SK-N-SH treated with all-trans-retinoic acid at 6 μM for 48 hours (cell line): Measurements from ENCODE around the gene ANKRD40CL.
"Not testable (repeated sequence)": the region's sequence is repeated elsewhere in the genome, so short reads cannot be mapped to it uniquely, and the experiment has no call there.

ENCODE experiments used
- ATAC-seq: fragments of 200-7000 bp; cut with Tn5 transposase; 3 replicates; pipeline ENCODE4 v1.9.1; 2020; ENCODE audit warnings: mild to moderate bottlenecking, moderate library complexity
- ARNTL ChIP-seq: fragments of 450-650 bp; formaldehyde crosslinking; IDR thresholded peaks from 2 replicates; pipeline ENCODE4 v1.5.0; 2020; ENCODE audit warnings: low read depth, mild to moderate bottlenecking, moderate library complexity, borderline replicate concordance
- BACH2 ChIP-seq: fragments of 250-450 bp; sonication (Bioruptor Pico); IDR thresholded peaks from 2 replicates; pipeline ENCODE4 v1.9.0; 2021; ENCODE audit warnings: mild to moderate bottlenecking, borderline replicate concordance
- CSDC2 ChIP-seq: fragments of 250-450 bp; sonication (Bioruptor Pico); IDR thresholded peaks from 2 replicates; pipeline ENCODE4 v1.5.0; 2020; ENCODE audit warnings: mild to moderate bottlenecking, moderate library complexity
- ESRRG ChIP-seq: fragments of 250-450 bp; sonication (Bioruptor Pico); IDR thresholded peaks from 2 replicates; pipeline ENCODE4 v1.6.1; 2021; ENCODE audit warnings: mild to moderate bottlenecking
- ISL1 ChIP-seq: fragments of 250-450 bp; sonication (Bioruptor Pico); IDR thresholded peaks from 2 replicates; pipeline ENCODE4 v2.1.2; 2022; ENCODE audit warnings: mild to moderate bottlenecking, moderate library complexity
- OSR1 ChIP-seq: fragments of 250-450 bp; sonication (Bioruptor Pico); IDR thresholded peaks from 2 replicates; pipeline ENCODE4 v1.8.0; 2022; ENCODE audit warnings: moderate library complexity, mild to moderate bottlenecking, inconsistent platforms
- PPARA ChIP-seq: fragments of 250-450 bp; sonication (Bioruptor Pico); IDR thresholded peaks from 2 replicates; pipeline ENCODE4 v1.5.0; 2020; ENCODE audit warnings: mild to moderate bottlenecking, borderline replicate concordance
- RARB ChIP-seq: fragments of 250-450 bp; sonication (Bioruptor Pico); IDR thresholded peaks from 2 replicates; pipeline ENCODE4 v1.8.0; 2021; ENCODE audit warnings: mild to moderate bottlenecking, moderate library complexity
- TCF4 ChIP-seq: fragments of 250-450 bp; sonication (Bioruptor Pico); IDR thresholded peaks from 2 replicates; pipeline ENCODE4 v1.8.0; 2021; ENCODE audit warnings: mild to moderate bottlenecking, moderate library complexity, borderline replicate concordance
- TOX ChIP-seq: fragments of 250-450 bp; sonication (Bioruptor Pico); IDR thresholded peaks from 2 replicates; pipeline ENCODE4 v1.8.0; 2021; ENCODE audit warnings: mild to moderate bottlenecking, moderate library complexity, borderline replicate concordance
- ZFP3 ChIP-seq: fragments of 250-450 bp; sonication (Bioruptor Pico); IDR thresholded peaks from 2 replicates; pipeline ENCODE4 v1.5.0; 2020; ENCODE audit warnings: mild to moderate bottlenecking, moderate library complexity
- ZNF565 ChIP-seq: fragments of 450-650 bp; formaldehyde crosslinking; conservative IDR thresholded peaks from 2 replicates; pipeline ENCODE4 v1.5.0; 2020; ENCODE audit warnings: low read depth, mild to moderate bottlenecking, moderate library complexity
- ZNF70 ChIP-seq: fragments of 450-650 bp; formaldehyde crosslinking; IDR thresholded peaks from 2 replicates; pipeline ENCODE4 v1.5.0; 2020; ENCODE audit warnings: mild to moderate bottlenecking, moderate library complexity
- ZNF8 ChIP-seq: fragments of 450-650 bp; formaldehyde crosslinking; IDR thresholded peaks from 2 replicates; pipeline ENCODE4 v1.5.0; 2020; ENCODE audit warnings: mild to moderate bottlenecking, moderate library complexity
- TF ChIP-seq, protein P1 (sequence below): fragments of 250-450 bp; sonication (Bioruptor Pico); IDR thresholded peaks from 2 replicates; pipeline ENCODE4 v1.8.0; 2020; ENCODE audit warnings: mild to moderate bottlenecking, moderate library complexity, borderline replicate concordance
- TF ChIP-seq, protein P2 (sequence below): fragments of 250-450 bp; sonication (Bioruptor Pico); IDR thresholded peaks from 2 replicates; pipeline ENCODE4 v1.5.1; 2020; ENCODE audit warnings: low read depth, mild to moderate bottlenecking, moderate library complexity
- TF ChIP-seq, protein P3 (sequence below): fragments of 250-450 bp; sonication (Bioruptor Pico); IDR thresholded peaks from 2 replicates; pipeline ENCODE4 v1.8.0; 2021; ENCODE audit warnings: low read depth, mild to moderate bottlenecking, moderate library complexity, borderline replicate concordance
- TF ChIP-seq, protein P4 (sequence below): fragments of 250-450 bp; sonication (Bioruptor Pico); IDR thresholded peaks from 2 replicates; pipeline ENCODE4 v1.5.1; 2021; ENCODE audit warnings: mild to moderate bottlenecking, moderate library complexity

Gene ANKRD40CL

DNA sequence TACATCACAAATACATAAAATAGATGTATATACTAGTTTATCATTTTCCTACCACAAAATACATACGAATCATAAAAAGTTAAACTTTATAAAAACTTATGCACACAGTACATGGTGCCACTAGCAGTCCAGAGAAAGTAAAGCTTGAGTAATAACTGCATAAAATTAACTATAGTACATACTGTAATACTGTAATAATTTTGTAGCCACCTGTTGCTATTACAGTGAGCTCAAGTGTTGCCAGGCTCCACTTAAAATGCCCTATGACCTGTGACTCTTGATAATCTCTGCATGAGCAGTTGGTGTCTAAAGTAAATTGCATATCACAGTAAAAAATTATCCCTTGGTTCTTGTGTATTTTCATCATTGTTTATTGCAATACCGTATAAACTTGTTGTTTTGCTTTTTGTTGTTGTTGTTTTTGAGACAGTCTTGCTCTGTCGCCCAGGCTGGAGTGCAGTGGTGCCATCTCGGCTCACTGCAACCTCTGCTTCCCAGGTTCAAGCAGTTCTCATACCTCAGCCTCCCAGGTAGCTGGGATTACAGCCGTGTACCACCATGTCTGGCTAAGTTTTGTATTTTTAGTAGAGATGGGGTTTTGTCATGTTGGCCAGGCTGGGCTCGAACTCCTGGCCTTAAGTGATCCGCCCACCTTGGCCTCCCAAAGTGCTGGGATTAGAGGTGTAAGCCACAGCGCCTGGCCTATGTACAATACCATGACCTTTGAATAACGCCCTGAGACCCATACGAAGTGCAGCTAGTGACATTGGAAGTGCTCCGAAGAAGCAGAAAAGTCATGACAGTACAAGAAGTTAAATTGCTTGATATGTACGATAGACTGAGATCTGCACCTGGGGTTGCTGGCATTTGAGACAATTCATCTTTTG, 41.3 kb downstream of the ANKRD40CL start:
- ATAC-seq = no peak
- TF ChIP-seq ZNF565 (CRISPR knock-in tag) (no peak), TOX (no peak), ZNF70 (CRISPR knock-in tag) (no peak), ARNTL (no peak), ESRRG (no peak)
- TF ChIP-seq, protein P1, sequence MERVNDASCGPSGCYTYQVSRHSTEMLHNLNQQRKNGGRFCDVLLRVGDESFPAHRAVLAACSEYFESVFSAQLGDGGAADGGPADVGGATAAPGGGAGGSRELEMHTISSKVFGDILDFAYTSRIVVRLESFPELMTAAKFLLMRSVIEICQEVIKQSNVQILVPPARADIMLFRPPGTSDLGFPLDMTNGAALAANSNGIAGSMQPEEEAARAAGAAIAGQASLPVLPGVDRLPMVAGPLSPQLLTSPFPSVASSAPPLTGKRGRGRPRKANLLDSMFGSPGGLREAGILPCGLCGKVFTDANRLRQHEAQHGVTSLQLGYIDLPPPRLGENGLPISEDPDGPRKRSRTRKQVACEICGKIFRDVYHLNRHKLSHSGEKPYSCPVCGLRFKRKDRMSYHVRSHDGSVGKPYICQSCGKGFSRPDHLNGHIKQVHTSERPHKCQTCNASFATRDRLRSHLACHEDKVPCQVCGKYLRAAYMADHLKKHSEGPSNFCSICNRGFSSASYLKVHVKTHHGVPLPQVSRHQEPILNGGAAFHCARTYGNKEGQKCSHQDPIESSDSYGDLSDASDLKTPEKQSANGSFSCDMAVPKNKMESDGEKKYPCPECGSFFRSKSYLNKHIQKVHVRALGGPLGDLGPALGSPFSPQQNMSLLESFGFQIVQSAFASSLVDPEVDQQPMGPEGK (CRISPR knock-in tag) = no peak
- TF ChIP-seq, protein P2, sequence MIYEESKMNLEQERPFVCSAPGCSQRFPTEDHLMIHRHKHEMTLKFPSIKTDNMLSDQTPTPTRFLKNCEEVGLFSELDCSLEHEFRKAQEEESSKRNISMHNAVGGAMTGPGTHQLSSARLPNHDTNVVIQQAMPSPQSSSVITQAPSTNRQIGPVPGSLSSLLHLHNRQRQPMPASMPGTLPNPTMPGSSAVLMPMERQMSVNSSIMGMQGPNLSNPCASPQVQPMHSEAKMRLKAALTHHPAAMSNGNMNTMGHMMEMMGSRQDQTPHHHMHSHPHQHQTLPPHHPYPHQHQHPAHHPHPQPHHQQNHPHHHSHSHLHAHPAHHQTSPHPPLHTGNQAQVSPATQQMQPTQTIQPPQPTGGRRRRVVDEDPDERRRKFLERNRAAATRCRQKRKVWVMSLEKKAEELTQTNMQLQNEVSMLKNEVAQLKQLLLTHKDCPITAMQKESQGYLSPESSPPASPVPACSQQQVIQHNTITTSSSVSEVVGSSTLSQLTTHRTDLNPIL = no peak
- TF ChIP-seq, all 23 proteins: peak for 0

DNA sequence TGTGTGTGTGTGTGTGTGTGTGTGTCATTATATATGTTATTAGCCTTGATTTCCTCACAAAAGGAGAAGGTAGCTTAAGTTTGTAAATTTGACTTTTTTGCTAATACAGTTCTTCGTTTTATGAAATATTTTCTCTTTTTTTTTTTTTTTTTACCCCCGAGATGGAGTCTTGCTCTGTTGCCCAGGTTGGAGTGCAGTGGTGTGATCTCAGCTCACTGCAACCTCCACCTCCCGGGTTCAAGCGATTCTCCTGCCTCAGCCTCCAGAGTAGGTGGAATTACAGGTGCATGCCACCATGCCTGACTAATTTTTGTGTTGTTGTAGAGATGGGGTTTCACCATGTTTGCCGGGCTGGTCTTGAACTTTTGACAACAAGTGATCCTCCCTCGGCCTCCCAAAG, 42.7 kb downstream of the ANKRD40CL start:
- not testable (repeated sequence) for ATAC-seq

DNA sequence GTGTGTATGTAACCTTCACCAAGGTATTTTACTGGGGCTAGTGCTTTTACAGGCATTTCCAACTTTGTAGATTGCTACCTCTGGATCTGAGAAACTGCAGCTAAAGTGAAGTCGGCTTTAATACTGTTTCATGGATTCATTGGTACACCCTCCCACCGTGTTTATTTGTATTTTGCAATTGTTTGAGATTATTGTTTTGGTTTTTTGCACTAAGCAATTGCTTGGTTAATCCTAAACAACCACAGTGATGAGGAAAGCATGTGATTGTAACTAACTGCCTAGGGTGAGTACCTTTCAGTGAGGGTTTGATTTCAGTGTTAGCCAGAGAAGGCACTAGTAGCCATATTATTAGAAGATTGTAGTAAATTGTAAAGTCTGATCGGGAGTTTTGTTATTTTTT, 44.6 kb downstream of the ANKRD40CL start:
- TF ChIP-seq PPARA (no peak), ESRRG (no peak), ISL1 (CRISPR knock-in tag) (no peak), OSR1 (CRISPR knock-in tag) (no peak), TOX (no peak), ZNF8 (CRISPR knock-in tag) (no peak), ARNTL (no peak), ZNF565 (CRISPR knock-in tag) (no peak), RARB (no peak), TCF4 (CRISPR knock-in tag) (no peak), ZFP3 (CRISPR knock-in tag) (no peak), BACH2 (CRISPR knock-in tag) (no peak), CSDC2 (CRISPR knock-in tag) (no peak)
- TF ChIP-seq, protein P1 (CRISPR knock-in tag) = no peak
- TF ChIP-seq, protein P3, sequence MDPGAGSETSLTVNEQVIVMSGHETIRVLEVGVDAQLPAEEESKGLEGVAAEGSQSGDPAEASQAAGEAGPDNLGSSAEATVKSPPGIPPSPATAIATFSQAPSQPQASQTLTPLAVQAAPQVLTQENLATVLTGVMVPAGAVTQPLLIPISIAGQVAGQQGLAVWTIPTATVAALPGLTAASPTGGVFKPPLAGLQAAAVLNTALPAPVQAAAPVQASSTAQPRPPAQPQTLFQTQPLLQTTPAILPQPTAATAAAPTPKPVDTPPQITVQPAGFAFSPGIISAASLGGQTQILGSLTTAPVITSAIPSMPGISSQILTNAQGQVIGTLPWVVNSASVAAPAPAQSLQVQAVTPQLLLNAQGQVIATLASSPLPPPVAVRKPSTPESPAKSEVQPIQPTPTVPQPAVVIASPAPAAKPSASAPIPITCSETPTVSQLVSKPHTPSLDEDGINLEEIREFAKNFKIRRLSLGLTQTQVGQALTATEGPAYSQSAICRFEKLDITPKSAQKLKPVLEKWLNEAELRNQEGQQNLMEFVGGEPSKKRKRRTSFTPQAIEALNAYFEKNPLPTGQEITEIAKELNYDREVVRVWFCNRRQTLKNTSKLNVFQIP = no peak
- TF ChIP-seq, protein P4, sequence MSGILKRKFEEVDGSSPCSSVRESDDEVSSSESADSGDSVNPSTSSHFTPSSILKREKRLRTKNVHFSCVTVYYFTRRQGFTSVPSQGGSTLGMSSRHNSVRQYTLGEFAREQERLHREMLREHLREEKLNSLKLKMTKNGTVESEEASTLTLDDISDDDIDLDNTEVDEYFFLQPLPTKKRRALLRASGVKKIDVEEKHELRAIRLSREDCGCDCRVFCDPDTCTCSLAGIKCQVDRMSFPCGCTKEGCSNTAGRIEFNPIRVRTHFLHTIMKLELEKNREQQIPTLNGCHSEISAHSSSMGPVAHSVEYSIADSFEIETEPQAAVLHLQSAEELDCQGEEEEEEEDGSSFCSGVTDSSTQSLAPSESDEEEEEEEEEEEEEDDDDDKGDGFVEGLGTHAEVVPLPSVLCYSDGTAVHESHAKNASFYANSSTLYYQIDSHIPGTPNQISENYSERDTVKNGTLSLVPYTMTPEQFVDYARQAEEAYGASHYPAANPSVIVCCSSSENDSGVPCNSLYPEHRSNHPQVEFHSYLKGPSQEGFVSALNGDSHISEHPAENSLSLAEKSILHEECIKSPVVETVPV (CRISPR knock-in tag) = no peak
- TF ChIP-seq, protein P2 = no peak
- no peak for ATAC-seq
